Endodermal cell (in vitro differentiated cells): ENCODE measurements around the gene DNAH6. TPM values are rescaled to one million over a fixed set of nuclear protein-coding genes. Genes with fewer than 3 reads are reported as not detected.

ENCODE experiments used
- DNase-seq: peaks from one replicate; pipeline ENCODE4 v3.0.0-alpha.2; 2017
- H3K27ac ChIP-seq: 2 replicates; pipeline ENCODE4 v1.5.1; 2013; ENCODE audit warnings: mild to moderate bottlenecking, low read depth, low read length, moderate library complexity
- H3K27me3 ChIP-seq: 2 replicates; pipeline ENCODE4 v1.6.1; 2013; ENCODE audit warnings: mild to moderate bottlenecking, low read length, moderate library complexity; ENCODE audit not compliant: insufficient read depth, control insufficient read depth, poor library complexity, severe bottlenecking
- H3K36me3 ChIP-seq: 2 replicates; pipeline ENCODE4 v1.7.0; 2013; ENCODE audit warnings: mild to moderate bottlenecking, low read length, moderate library complexity; ENCODE audit not compliant: control insufficient read depth, insufficient read depth
- H3K4me1 ChIP-seq: one replicate; pipeline ENCODE4 v1.7.0; 2013; ENCODE audit warnings: low read length; ENCODE audit not compliant: control insufficient read depth, insufficient read depth
- H3K4me3 ChIP-seq: 2 replicates; pipeline ENCODE4 v1.5.1; 2013; ENCODE audit warnings: mild to moderate bottlenecking, low read length, moderate library complexity
- H3K9ac ChIP-seq: 2 replicates; pipeline ENCODE4 v1.6.1; 2013; ENCODE audit warnings: mild to moderate bottlenecking, low read length, moderate library complexity; ENCODE audit not compliant: poor library complexity, severe bottlenecking; ENCODE audit errors: extremely low read depth
- H3K9me3 ChIP-seq: 2 replicates; pipeline ENCODE4 v1.6.1; 2013; ENCODE audit warnings: mild to moderate bottlenecking, low read length, moderate library complexity; ENCODE audit not compliant: control insufficient read depth
- H3K27ac Mint-ChIP-seq: 2 replicates; pipeline ENCODE4 v1.8.0; 2020; ENCODE audit warnings: mixed read lengths
- H3K27me3 Mint-ChIP-seq: 2 replicates; pipeline ENCODE4 v1.8.0; 2021; ENCODE audit warnings: mild to moderate bottlenecking, mixed read lengths; ENCODE audit not compliant: insufficient read depth
- H3K36me3 Mint-ChIP-seq: 2 replicates; pipeline ENCODE4 v1.8.0; 2020; ENCODE audit warnings: low read depth, mixed read lengths
- H3K4me1 Mint-ChIP-seq: 2 replicates; pipeline ENCODE4 v1.8.0; 2020; ENCODE audit warnings: mixed read lengths
- H3K4me3 Mint-ChIP-seq: 2 replicates; pipeline ENCODE4 v1.8.0; 2020; ENCODE audit warnings: mild to moderate bottlenecking, moderate library complexity, mixed read lengths
- H3K9me3 Mint-ChIP-seq: 2 replicates; pipeline ENCODE4 v1.8.0; 2020; ENCODE audit warnings: mild to moderate bottlenecking, mixed read lengths
- CTCF ChIP-seq: fragments of 200-600 bp; sonication (generic); conservative IDR thresholded peaks from 2 replicates; pipeline ENCODE4 v1.5.0; 2021; ENCODE audit warnings: antibody characterized with exemption, mild to moderate bottlenecking
- WGBS, 2 experiments: methylation state at CpG; one replicate each; pipeline versions ENCODE4 v1.1.5 to v1.1.7; 2013; ENCODE audit warnings: missing lambda C conversion rate in 2 of 2, mixed read lengths in 1 of 2; ENCODE audit not compliant: insufficient coverage in 1 of 2, insufficient read length in 1 of 2; 5-methylcytosine and 5-hydroxymethylcytosine counted together
- total RNA-seq, 2 donors: library from RNA; stranded (reverse); fragmentation: NEBNext Ultra II Directional in 1 of 2; extraction: Animal tissue kit (Norgen Biotek cat#: 25700) in 1 of 2; gene quantifications; 2 replicates in 1 of 2; 3 replicates in 1 of 2; pipeline ENCODE4 v1.2.1, GENCODE V29; 2021

Gene DNAH6
- total RNA-seq, 2 donors from 2014 or later: 1.6 to 2.0 TPM

- Mint-ChIP-seq H3K4me1 (no peaks in the 10 kb centered on the region), H3K9me3 (peaks cover 16% of the 10 kb centered on the region), H3K4me3 (no peak overlapping the region), H3K36me3 (peaks cover 3% of the 10 kb centered on the region), H3K27ac (no peak overlapping the region), H3K27me3 (peaks cover 8% of the 10 kb centered on the region)
- H3K36me3 ChIP-seq: no peaks in the 10 kb centered on the region
- no peak overlapping the region for H3K4me3 ChIP-seq
- no peak overlapping the region for H3K27ac ChIP-seq
- H3K9ac ChIP-seq: no peak overlapping the region
- H3K9me3 ChIP-seq: peaks cover 19% of the 10 kb centered on the region
- TF ChIP-seq CTCF: no peak
- H3K4me1 ChIP-seq: no peaks in the 10 kb centered on the region
- WGBS, 2 experiments: 88 to 94% methylated on average over 2 to 3 of the region's 3 CpGs
- H3K27me3 ChIP-seq: no peaks in the 10 kb centered on the region
- DNase-seq: no peak
Measured at GRCh38 chr2:84556190-84556589, 39.9 kb downstream of the DNAH6 start.

- no peak overlapping the region for H3K27ac Mint-ChIP-seq
- TF ChIP-seq CTCF: no peak
- no peaks in the 10 kb centered on the region for H3K4me1 Mint-ChIP-seq
- H3K4me3 ChIP-seq: no peak overlapping the region
- no peak overlapping the region for H3K4me3 Mint-ChIP-seq
- H3K36me3 Mint-ChIP-seq: peaks cover 3% of the 10 kb centered on the region
- H3K9me3 ChIP-seq: peaks cover 29% of the 10 kb centered on the region
- H3K36me3 ChIP-seq: no peaks in the 10 kb centered on the region
- H3K4me1 ChIP-seq: no peaks in the 10 kb centered on the region
- peaks cover 3% of the 10 kb centered on the region for H3K27me3 Mint-ChIP-seq
- no peak overlapping the region for H3K27ac ChIP-seq
- H3K9ac ChIP-seq: no peak overlapping the region
- no peak for DNase-seq
- H3K27me3 ChIP-seq: no peaks in the 10 kb centered on the region
- peaks cover 39% of the 10 kb centered on the region for H3K9me3 Mint-ChIP-seq
Measured at GRCh38 chr2:84559838-84560237, 43.5 kb downstream of the DNAH6 start.

GRCh38 chr2:84579661-84580060, 63.4 kb downstream of the DNAH6 start:
- H3K27ac Mint-ChIP-seq: no peak overlapping the region
- WGBS, 2 experiments: 94 to 100% methylated on average over 1 to 3 of the region's 3 CpGs
- no peaks in the 10 kb centered on the region for H3K36me3 ChIP-seq

More at GRCh38 chr2:84579661-84580060, 63.4 kb downstream of the DNAH6 start:
- Histone ChIP-seq H3K9ac (no peak overlapping the region), H3K27me3 (no peaks in the 10 kb centered on the region), H3K9me3 (peaks cover 3% of the 10 kb centered on the region), H3K27ac (no peak overlapping the region), H3K4me3 (peak overlapping the region; percentile 19), H3K4me1 (peaks cover 3% of the 10 kb centered on the region)
- Mint-ChIP-seq H3K4me3 (no peak overlapping the region), H3K36me3 (peaks cover 2% of the 10 kb centered on the region), H3K9me3 (peaks cover 5% of the 10 kb centered on the region), H3K4me1 (peaks cover 21% of the 10 kb centered on the region), H3K27me3 (peaks cover 31% of the 10 kb centered on the region)
- TF ChIP-seq CTCF: no peak
- DNase-seq: no peak
